ENCODE results near the gene GPR160. TPM values are rescaled to one million over a fixed set of nuclear protein-coding genes. Genes with fewer than 3 reads are reported as not detected.
"Not testable (repeated sequence)": the region's sequence is repeated elsewhere in the genome, so short reads cannot be mapped to it uniquely, and the experiment has no call there.

Gene GPR160
- total RNA-seq, 1 experiment from 2014 or later, result 16.1 TPM

DNA sequence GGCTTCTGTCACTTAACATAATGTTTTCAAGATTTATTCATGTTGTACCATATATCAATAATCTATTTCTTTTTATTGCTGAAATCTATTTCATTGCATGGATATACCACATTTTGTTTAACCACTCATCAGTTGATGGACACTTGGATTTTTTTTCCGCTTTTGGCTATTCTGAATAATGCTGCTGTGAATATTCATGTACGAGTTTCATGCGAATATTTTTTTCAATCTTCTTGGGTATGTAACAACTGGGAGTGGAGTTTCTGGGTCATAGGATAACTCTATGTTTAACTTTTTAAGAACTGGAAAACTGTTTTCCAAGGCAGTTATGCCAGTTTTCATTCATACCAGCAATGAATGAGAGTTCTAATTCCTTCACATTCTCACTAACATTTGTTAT, 21.7 kb upstream of the GPR160 start:
- no peaks in the 10 kb centered on the region for H3K36me3 ChIP-seq (ENCODE audit: control insufficient read depth, insufficient read depth, low read length)
- CTCF ChIA-PET, result no interaction called here
- H3K9me3 ChIP-seq, result no peaks in the 10 kb centered on the region
- Mint-ChIP-seq H3K27ac (ENCODE audit: unreplicated experiment) (no peak overlapping the region), H3K27me3 (ENCODE audit: insufficient read depth, unreplicated experiment) (no peaks in the 10 kb centered on the region), H3K36me3 (ENCODE audit: insufficient read depth, unreplicated experiment) (no peaks in the 10 kb centered on the region), H3K9me3 (ENCODE audit: unreplicated experiment) (no peaks in the 10 kb centered on the region), H3K4me3 (ENCODE audit: unreplicated experiment) (no peak overlapping the region), H3K4me1 (ENCODE audit: low read depth, unreplicated experiment) (peaks cover 14% of the 10 kb centered on the region)
- no peaks in the 10 kb centered on the region for H3K27me3 ChIP-seq (replicated peaks; ENCODE audit: control insufficient read depth, insufficient read depth, low read length)
- no peak for TF ChIP-seq CTCF (IDR thresholded peaks at IDR 0.05; ENCODE audit: insufficient read depth in 1 of 2, low read depth in 1 of 2, low read length in 1 of 2, severe bottlenecking in 1 of 2, unreplicated experiment in 1 of 2)
- no peaks in the 10 kb centered on the region; the same call in 1 of the 2 replicates for H3K4me1 ChIP-seq
- H3K4me3 ChIP-seq (ENCODE audit: low read depth, low read length), result no peak overlapping the region
- DNase-seq, result no peak
- POLR2A ChIA-PET, result no interaction called here
- no TSS peak for BruUV-seq (replicated peaks)
- intact Hi-C loops (cut with micrococcal nuclease; ENCODE audit: unreplicated experiment), result no loop called here

DNA sequence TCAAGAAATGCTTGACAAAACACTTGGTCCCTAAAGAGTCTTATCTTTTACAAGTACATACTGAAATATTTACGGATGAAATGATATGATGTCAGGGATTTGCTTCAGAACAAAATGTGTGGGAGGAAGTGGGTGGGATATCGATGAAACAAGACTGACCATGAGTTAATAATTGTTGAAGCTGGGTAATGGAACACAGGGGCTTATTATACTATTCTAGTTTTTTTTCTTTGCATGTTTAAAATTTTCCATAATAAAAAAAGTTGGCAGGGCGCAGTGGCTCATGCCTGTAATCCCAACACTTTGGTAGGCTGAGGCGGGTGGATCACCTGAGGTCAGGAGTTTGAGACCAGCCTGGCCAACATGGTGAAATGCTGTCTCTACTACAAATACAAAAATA, 18.5 kb upstream of the GPR160 start:
- POLR2A ChIA-PET; H3K27ac Mint-ChIP-seq (ENCODE audit: unreplicated experiment); H3K9me3 Mint-ChIP-seq (ENCODE audit: unreplicated experiment); H3K27me3 Mint-ChIP-seq (ENCODE audit: insufficient read depth, unreplicated experiment); H3K36me3 ChIP-seq (ENCODE audit: control insufficient read depth, insufficient read depth, low read length); CTCF ChIA-PET; H3K4me3 ChIP-seq (ENCODE audit: low read depth, low read length); DNase-seq; H3K9me3 ChIP-seq; H3K27me3 ChIP-seq (replicated peaks; ENCODE audit: control insufficient read depth, insufficient read depth, low read length); intact Hi-C loops (cut with micrococcal nuclease; ENCODE audit: unreplicated experiment); H3K4me3 Mint-ChIP-seq (ENCODE audit: unreplicated experiment); BruUV-seq (replicated peaks); H3K36me3 Mint-ChIP-seq (ENCODE audit: insufficient read depth, unreplicated experiment): not testable (repeated sequence)
- H3K4me1 ChIP-seq, result peaks cover 24% of the 10 kb centered on the region
- peaks cover 37% of the 10 kb centered on the region for H3K4me1 Mint-ChIP-seq (ENCODE audit: low read depth, unreplicated experiment)

DNA sequence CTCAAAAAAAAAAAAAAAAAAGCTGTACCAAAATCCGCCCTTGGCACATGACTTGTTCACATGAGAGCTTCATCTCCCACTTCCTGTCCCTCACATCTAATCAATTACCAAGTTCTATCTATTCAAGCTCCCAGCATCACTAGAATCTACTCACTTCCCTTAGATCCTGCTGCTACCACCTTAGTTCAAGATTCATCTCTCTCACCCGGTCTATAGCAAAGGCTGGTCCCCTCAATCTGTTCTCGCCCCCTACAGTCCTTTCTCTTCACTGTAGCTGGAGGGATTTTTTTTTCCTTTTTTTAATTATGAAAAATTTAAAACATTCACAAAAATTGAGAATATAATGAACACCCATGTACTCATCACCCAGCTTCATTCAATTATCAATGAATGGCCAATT, 16.7 kb upstream of the GPR160 start:
- Mint-ChIP-seq H3K4me3 (ENCODE audit: unreplicated experiment) (no peak overlapping the region), H3K27ac (ENCODE audit: unreplicated experiment) (no peak overlapping the region), H3K27me3 (ENCODE audit: insufficient read depth, unreplicated experiment) (no peaks in the 10 kb centered on the region), H3K4me1 (ENCODE audit: low read depth, unreplicated experiment) (peaks cover 37% of the 10 kb centered on the region), H3K9me3 (ENCODE audit: unreplicated experiment) (no peaks in the 10 kb centered on the region), H3K36me3 (ENCODE audit: insufficient read depth, unreplicated experiment) (no peaks in the 10 kb centered on the region)
- ChIA-PET CTCF (interaction anchor here (0.7 kb wide), 1 partner anchor 12 kb away, joined by 4 read pairs; no protein-coding TSS in a partner anchor), POLR2A (interaction anchor here (0.6 kb wide), 1 partner anchor 13 kb away, joined by 3 read pairs; no protein-coding TSS in a partner anchor)
- no peak overlapping the region for H3K4me3 ChIP-seq (ENCODE audit: low read depth, low read length)
- intact Hi-C loops (cut with micrococcal nuclease; ENCODE audit: unreplicated experiment), result no loop called here
- no peak for DNase-seq
- BruUV-seq (replicated peaks), result no TSS peak
- H3K4me1 ChIP-seq, result peaks cover 24% of the 10 kb centered on the region
- no peaks in the 10 kb centered on the region for H3K27me3 ChIP-seq (replicated peaks; ENCODE audit: control insufficient read depth, insufficient read depth, low read length)
- TF ChIP-seq CTCF (IDR thresholded peaks at IDR 0.05; ENCODE audit: insufficient read depth in 1 of 2, low read depth in 1 of 2, low read length in 1 of 2, severe bottlenecking in 1 of 2, unreplicated experiment in 1 of 2), result no peak
- no peaks in the 10 kb centered on the region for H3K9me3 ChIP-seq
- no peaks in the 10 kb centered on the region for H3K36me3 ChIP-seq (ENCODE audit: control insufficient read depth, insufficient read depth, low read length)

GRCh38 chr3:170022336-170022735, 15.5 kb upstream of the GPR160 start:
- H3K9me3 Mint-ChIP-seq (ENCODE audit: unreplicated experiment), result peaks cover 9% of the 10 kb centered on the region
- Histone ChIP-seq H3K4me3 (ENCODE audit: low read depth, low read length) (no peak overlapping the region), H3K9me3 (no peaks in the 10 kb centered on the region), H3K36me3 (ENCODE audit: control insufficient read depth, insufficient read depth, low read length) (no peaks in the 10 kb centered on the region), H3K27me3 (replicated peaks; ENCODE audit: control insufficient read depth, insufficient read depth, low read length) (no peaks in the 10 kb centered on the region), H3K4me1 (peaks cover 24% of the 10 kb centered on the region)
- no peaks in the 10 kb centered on the region for H3K36me3 Mint-ChIP-seq (ENCODE audit: insufficient read depth, unreplicated experiment)
- peaks cover 26% of the 10 kb centered on the region for H3K4me1 Mint-ChIP-seq (ENCODE audit: low read depth, unreplicated experiment)
- H3K4me3 Mint-ChIP-seq (ENCODE audit: unreplicated experiment), result no peak overlapping the region
- no peak for TF ChIP-seq CTCF (IDR thresholded peaks at IDR 0.05; ENCODE audit: insufficient read depth in 1 of 2, low read depth in 1 of 2, low read length in 1 of 2, severe bottlenecking in 1 of 2, unreplicated experiment in 1 of 2)
- POLR2A ChIA-PET, result no interaction called here
- H3K27ac Mint-ChIP-seq (ENCODE audit: unreplicated experiment), result no peak overlapping the region
- no peaks in the 10 kb centered on the region for H3K27me3 Mint-ChIP-seq (ENCODE audit: insufficient read depth, unreplicated experiment)
- BruUV-seq (replicated peaks), result no TSS peak
- CTCF ChIA-PET, result no interaction called here
- DNase-seq, result no peak
- intact Hi-C loops (cut with micrococcal nuclease; ENCODE audit: unreplicated experiment), result no loop called here

Measured in Caco-2 (cell line).